T-cell (primary cell): Measurements from ENCODE around the gene KCNN1. TPM values are rescaled to one million over a fixed set of nuclear protein-coding genes. Genes with fewer than 3 reads are reported as not detected.

Source experiments
- ATAC-seq, 4 experiments: fragments of 200-7000 bp in 3 of 4; fragments of 150-1000 bp in 1 of 4; cut with Tn5 transposase; replicated peaks in 1 of 4; 1 replicate in 3 of 4; 2 replicates in 1 of 4; pipeline ENCODE4 v1.10.0; 2021; ENCODE audit warnings: moderate library complexity in 3 of 4, mild to moderate bottlenecking in 2 of 4, moderate number of reproducible peaks in 1 of 4
- CTCF ChIA-PET, 2 donors: fragments of 300-600 bp; sonication (Branson Sonifier 250); formaldehyde crosslinking; loops; one replicate each; lab custom pipeline; 2022; ENCODE audit warnings: antibody characterized with exemption in 2 of 2; lab: Charles Lee
- POLR2A ChIA-PET, 2 donors: fragments of 300-600 bp; sonication (Branson Sonifier 250); formaldehyde crosslinking; loops; one replicate each; lab custom pipeline; 2022; ENCODE audit warnings: antibody characterized with exemption in 2 of 2; lab: Charles Lee
- DNase-seq, 35 experiments: peaks; one replicate each; pipeline versions ENCODE4 v3.0.0 to v3.0.0-alpha.2; 2013 to 2023
- H3K27ac ChIP-seq: one replicate; pipeline ENCODE4 v1.5.1; 2013; ENCODE audit warnings: low read length
- H3K27me3 ChIP-seq, 2 experiments: replicated peaks in 1 of 2; 1 replicate in 1 of 2; 2 replicates in 1 of 2; pipeline versions ENCODE4 v1.6.1 to v1.7.0; 2013; ENCODE audit warnings: low read length in 1 of 2, mixed read lengths in 1 of 2; ENCODE audit not compliant: control insufficient read depth in 2 of 2, insufficient read depth in 2 of 2; ENCODE audit errors: extremely low read depth in 1 of 2
- H3K36me3 ChIP-seq, 2 donors: 1 replicate in 1 of 2; 2 replicates in 1 of 2; pipeline versions ENCODE4 v1.6.1 to v1.7.0; 2013; ENCODE audit warnings: low read length in 1 of 2; ENCODE audit not compliant: control insufficient read depth in 2 of 2, insufficient read depth in 1 of 2; ENCODE audit errors: extremely low read depth in 1 of 2
- H3K4me1 ChIP-seq, 2 experiments: 1 replicate in 1 of 2; 2 replicates in 1 of 2; pipeline versions ENCODE4 v1.6.1 to v1.7.0; 2013; ENCODE audit warnings: low read length in 2 of 2, mixed read lengths in 1 of 2; ENCODE audit not compliant: insufficient read depth in 2 of 2, control insufficient read depth in 1 of 2; ENCODE audit errors: extremely low read depth in 1 of 2
- H3K4me3 ChIP-seq, 2 donors: 1 replicate in 1 of 2; 2 replicates in 1 of 2; pipeline versions ENCODE4 v1.5.1 to v1.7.0; 2013; ENCODE audit warnings: mild to moderate bottlenecking in 2 of 2, low read length in 1 of 2, moderate library complexity in 1 of 2; ENCODE audit not compliant: control insufficient read depth in 1 of 2; ENCODE audit errors: extremely low read depth in 1 of 2
- H3K9me3 ChIP-seq: 2 replicates; pipeline ENCODE4 v1.7.0; 2013
- H3K27ac Mint-ChIP-seq, 2 donors: one replicate each; pipeline ENCODE4 v1.8.0; 2020 to 2021; ENCODE audit warnings: mild to moderate bottlenecking in 2 of 2, mixed read lengths in 2 of 2
- H3K27me3 Mint-ChIP-seq, 2 donors: one replicate each; pipeline ENCODE4 v1.8.0; 2021 to 2022; ENCODE audit warnings: mixed read lengths in 2 of 2
- H3K36me3 Mint-ChIP-seq: one replicate; pipeline ENCODE4 v1.8.0; 2021; ENCODE audit warnings: mixed read lengths
- H3K4me1 Mint-ChIP-seq, 3 donors: one replicate each; pipeline ENCODE4 v1.8.0; 2020 to 2022; ENCODE audit warnings: mixed read lengths in 3 of 3, mild to moderate bottlenecking in 1 of 3
- H3K4me3 Mint-ChIP-seq, 3 donors: one replicate each; pipeline ENCODE4 v1.8.0; 2020 to 2022; ENCODE audit warnings: mild to moderate bottlenecking in 3 of 3, mixed read lengths in 3 of 3, moderate library complexity in 3 of 3
- H3K9me3 Mint-ChIP-seq, 3 donors: one replicate each; pipeline ENCODE4 v1.8.0; 2020 to 2022; ENCODE audit warnings: mixed read lengths in 3 of 3
- WGBS: methylation state at CpG from one replicate; pipeline ENCODE4 v1.1.5; 2013; ENCODE audit warnings: missing lambda C conversion rate; ENCODE audit not compliant: insufficient coverage; 5-methylcytosine and 5-hydroxymethylcytosine counted together
- total RNA-seq, 35 experiments: library from RNA in 6 of 35; stranded (reverse) in 6 of 35; fragments of 120-200 nt in 1 of 35; gene quantifications; one replicate each; pipeline versions ENCODE4 v1.2.1 to v1.2.4 and lab custom pipeline; 2013 to 2026

The KCNN1 gene
- total RNA-seq, 5 donors from 2014 or later (not counting 1 experiment from before 2014, with no cell fraction given) = not detected

DNA sequence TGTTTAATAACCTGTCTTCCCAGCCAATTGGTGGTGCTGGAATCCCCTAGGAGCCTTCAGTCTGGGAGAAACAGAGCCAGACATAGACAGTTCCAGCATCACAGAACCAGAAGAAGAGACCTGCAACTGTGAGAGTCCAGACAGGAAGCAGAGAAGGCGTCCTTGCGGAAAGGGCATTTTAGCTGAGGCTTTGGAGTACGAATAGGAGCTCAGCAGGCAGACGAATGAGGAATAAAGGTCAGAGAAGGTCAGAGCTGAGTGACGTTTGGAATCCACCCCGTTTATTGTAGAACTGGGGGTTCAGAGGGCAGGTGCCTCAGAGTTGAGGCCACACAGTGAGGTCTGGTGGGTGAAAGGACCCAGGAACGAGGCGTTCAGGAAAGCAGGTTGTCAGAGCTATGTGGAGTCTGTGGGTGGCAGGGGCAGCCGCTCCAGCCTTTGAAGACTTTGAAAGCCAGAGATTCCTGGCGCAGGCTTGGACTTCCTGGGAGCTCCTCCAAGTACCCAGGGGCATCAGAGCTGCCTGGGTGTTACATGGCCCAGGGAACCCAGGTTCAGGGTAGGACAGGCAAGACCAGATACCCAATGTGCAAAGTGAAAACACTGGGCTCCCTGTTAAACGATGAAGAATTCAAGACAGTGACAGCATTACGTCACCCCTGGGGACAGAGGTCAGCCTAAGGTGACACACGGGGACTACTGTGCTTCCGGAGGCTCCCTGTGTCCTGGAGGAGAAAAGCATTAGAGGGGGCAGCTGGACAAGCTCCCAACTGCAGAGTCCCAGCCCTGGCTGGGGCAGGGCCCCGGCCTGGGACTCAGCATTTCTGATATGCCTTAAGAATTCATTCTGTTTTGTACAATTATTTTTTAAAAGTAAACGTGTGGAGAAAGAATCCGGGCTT lies 46.6 kb downstream of the KCNN1 start:
- H3K27ac ChIP-seq = peak overlapping the region; percentile 78
- H3K36me3 ChIP-seq = peaks cover 6 to 52% of the 10 kb centered on the region in 2 donors
- peaks cover 73 to 77% (median 76%) of the 10 kb centered on the region in 3 donors for H3K4me1 Mint-ChIP-seq
- peak overlapping the region; percentile 97 to 98 for H3K27ac Mint-ChIP-seq
- H3K9me3 Mint-ChIP-seq = no peaks in the 10 kb centered on the region
- peak in 1 of 35 experiments; percentile 48 for DNase-seq
- ATAC-seq = peak; percentile 3 to 20 (median 16)
- ChIA-PET POLR2A (interaction anchor here in 1 of 2 donors (1.1 to 1.7 kb wide), 2 partner anchors 11 to 75 kb away, joined by 4 to 5 read pairs; no protein-coding TSS in a partner anchor), CTCF (interaction anchor here in 1 of 2 donors (0.5 kb wide), 1 partner anchor 16 kb away, joined by 5 read pairs; no protein-coding TSS in a partner anchor)
- WGBS = 73% methylated on average over 14 of the region's 17 CpGs
- peak overlapping the region; percentile 74 to 80 (median 75) for H3K4me3 Mint-ChIP-seq
- no peaks in the 10 kb centered on the region for H3K27me3 Mint-ChIP-seq
- no peaks in the 10 kb centered on the region for H3K27me3 ChIP-seq
- H3K9me3 ChIP-seq = no peaks in the 10 kb centered on the region
- peak overlapping the region in 1 of 2 donors; percentile 48 for H3K4me3 ChIP-seq
- peaks cover 45% of the 10 kb centered on the region for H3K36me3 Mint-ChIP-seq
- H3K4me1 ChIP-seq = peaks cover 53 to 78% of the 10 kb centered on the region in 2 experiments

DNA sequence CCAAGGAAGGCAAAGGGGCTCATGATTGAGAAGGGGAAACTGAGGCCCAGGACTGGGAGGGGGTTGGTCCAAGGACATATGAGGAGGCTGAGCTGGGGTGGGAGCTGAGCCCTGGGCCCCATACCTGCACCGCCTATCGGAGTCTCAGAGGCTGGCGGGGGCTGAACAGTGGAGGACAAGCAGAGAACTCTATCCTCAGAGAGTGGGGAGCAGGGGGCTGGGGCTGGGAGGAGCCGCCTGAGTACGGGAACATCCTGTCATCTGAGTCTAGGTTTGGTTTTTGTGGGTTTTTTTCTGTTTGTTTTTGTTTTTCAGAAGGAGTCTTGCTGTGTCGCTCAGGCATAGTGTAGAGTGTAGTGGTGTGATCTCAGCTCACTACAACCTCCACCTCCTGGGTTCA lies 47.3 kb downstream of the KCNN1 start:
- peak overlapping the region in 1 of 2 donors; percentile 48 for H3K4me3 ChIP-seq
- ChIA-PET POLR2A (interaction anchor here in 1 of 2 donors (1.1 kb wide), 1 partner anchor 75 kb away, joined by 4 read pairs; no protein-coding TSS in a partner anchor), CTCF (no interaction called here)
- peaks cover 4 to 48% of the 10 kb centered on the region in 2 donors for H3K36me3 ChIP-seq
- peak overlapping the region; percentile 78 for H3K27ac ChIP-seq
- H3K4me1 ChIP-seq = peaks cover 46 to 71% of the 10 kb centered on the region in 2 experiments
- Mint-ChIP-seq H3K27me3 (no peaks in the 10 kb centered on the region), H3K4me1 (peaks cover 69 to 74% (median 74%) of the 10 kb centered on the region in 3 donors), H3K9me3 (no peaks in the 10 kb centered on the region), H3K27ac (peak overlapping the region; percentile 97 to 98), H3K36me3 (peaks cover 40% of the 10 kb centered on the region), H3K4me3 (peak overlapping the region; percentile 74 to 80 (median 75))
- no peaks in the 10 kb centered on the region for H3K27me3 ChIP-seq
- no peaks in the 10 kb centered on the region for H3K9me3 ChIP-seq
- peak in 33 of 35 experiments; percentile 40 to 84 (median 70) for DNase-seq
- peak; percentile 61 to 81 (median 77) for ATAC-seq
- 22% methylated on average over 5 of the region's 6 CpGs for WGBS

DNA sequence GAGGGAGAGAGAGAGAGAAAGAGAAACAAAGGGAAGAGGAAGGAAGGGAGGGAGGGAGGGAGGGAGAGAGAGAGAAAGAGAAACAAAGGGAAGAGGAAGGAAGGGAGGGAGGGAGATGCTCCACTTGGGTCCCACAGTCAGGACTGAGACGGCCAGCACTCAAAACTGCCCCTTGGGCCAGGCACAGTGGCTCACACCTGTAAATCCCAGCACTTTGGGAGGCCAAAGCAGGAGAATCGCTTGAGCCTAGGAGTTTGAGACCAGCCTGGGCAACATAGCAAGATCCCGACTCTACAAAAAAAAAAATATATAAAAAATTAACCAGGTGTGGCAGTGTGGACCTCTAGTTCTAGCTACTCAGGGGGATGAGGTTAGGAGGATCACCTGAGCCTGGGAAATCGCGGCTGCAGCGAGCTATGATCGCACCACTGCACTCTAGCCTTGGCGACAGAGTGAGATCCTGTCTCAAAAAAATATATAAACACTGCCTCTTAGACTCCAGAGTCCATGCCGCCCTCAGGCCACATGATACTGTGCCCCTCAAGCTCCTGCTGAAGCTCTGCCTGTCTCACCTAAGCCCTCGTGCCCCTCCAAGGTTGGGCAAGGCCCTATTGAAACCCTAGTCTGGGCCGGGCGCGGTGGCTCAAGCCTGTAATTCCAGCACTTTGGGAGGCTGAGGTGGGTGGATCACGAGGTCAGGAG lies 49.5 kb downstream of the KCNN1 start:
- no peaks in the 10 kb centered on the region for H3K27me3 Mint-ChIP-seq
- peak overlapping the region; percentile 86 to 95 for H3K27ac Mint-ChIP-seq

DNA sequence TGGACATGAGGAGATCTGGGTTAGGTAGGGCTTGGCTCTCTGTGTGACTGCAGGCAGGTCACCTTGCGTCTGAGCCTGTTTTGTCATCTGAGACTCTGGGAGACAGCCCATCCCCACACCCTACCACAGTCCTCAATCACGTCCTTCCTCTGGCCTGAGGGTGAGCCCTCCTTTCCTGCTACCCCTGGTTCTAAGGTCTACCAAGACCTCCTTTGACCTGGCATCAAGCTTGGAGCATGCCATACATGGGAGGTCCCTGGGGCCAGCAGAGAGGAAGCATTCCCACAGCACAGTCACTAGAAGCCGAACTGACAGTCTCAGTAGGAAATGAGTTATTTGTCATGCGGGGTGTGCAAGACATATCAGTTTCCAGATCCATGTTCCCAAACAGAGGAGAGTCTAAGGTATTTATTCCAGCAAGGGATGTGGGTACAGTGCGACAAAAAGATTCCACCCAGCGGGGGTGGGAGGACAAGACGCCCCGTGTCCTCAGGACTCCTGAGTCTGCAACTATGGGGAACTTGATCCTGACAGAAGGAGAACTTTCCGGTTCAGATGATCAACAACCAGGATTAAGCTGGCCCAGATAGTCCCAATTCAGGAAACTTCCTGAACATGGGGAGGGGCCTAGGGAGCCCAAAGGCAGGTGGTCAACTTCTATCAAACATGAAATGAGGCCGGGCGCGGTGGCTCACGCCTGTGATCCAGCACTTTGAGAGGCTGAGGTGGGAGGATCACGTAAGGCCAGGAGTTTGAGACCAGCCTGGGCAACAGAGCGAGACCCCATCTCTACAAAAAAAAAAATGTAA lies 50.6 kb downstream of the KCNN1 start:
- WGBS = 77% methylated on average over 7 of the region's 15 CpGs
- H3K9me3 ChIP-seq = no peaks in the 10 kb centered on the region
- ChIA-PET POLR2A (no interaction called here), CTCF (no interaction called here)
- no peak for DNase-seq
- Mint-ChIP-seq H3K4me3 (peak overlapping the region in 1 of 3 donors; percentile 47), H3K27me3 (no peaks in the 10 kb centered on the region), H3K27ac (peak overlapping the region; percentile 86 to 95), H3K9me3 (no peaks in the 10 kb centered on the region), H3K4me1 (peaks cover 80 to 86% (median 81%) of the 10 kb centered on the region in 3 donors), H3K36me3 (peaks cover 29% of the 10 kb centered on the region)
- no peak overlapping the region for H3K27ac ChIP-seq
- H3K4me3 ChIP-seq = no peak overlapping the region
- H3K27me3 ChIP-seq = no peaks in the 10 kb centered on the region
- no peak for ATAC-seq
- peaks cover 0 to 19% of the 10 kb centered on the region in 2 donors for H3K36me3 ChIP-seq
- peaks cover 45 to 80% of the 10 kb centered on the region in 2 experiments for H3K4me1 ChIP-seq

More for the DNA sequence above, 49.5 kb downstream of the KCNN1 start:
- H3K4me3 ChIP-seq = no peak overlapping the region
- peaks cover 37 to 69% of the 10 kb centered on the region in 2 experiments for H3K4me1 ChIP-seq
- no peaks in the 10 kb centered on the region for H3K9me3 Mint-ChIP-seq
- ATAC-seq (no peak), DNase-seq (peak in 1 of 35 experiments; percentile 37)
- H3K9me3 ChIP-seq = no peaks in the 10 kb centered on the region
- peaks cover 0 to 27% of the 10 kb centered on the region in 2 donors for H3K36me3 ChIP-seq
- H3K4me3 Mint-ChIP-seq = peak overlapping the region in 1 of 3 donors; percentile 80
- H3K4me1 Mint-ChIP-seq = peaks cover 74 to 75% (median 74%) of the 10 kb centered on the region in 3 donors
- no peak overlapping the region for H3K27ac ChIP-seq
- ChIA-PET CTCF (no interaction called here), POLR2A (no interaction called here)
- peaks cover 32% of the 10 kb centered on the region for H3K36me3 Mint-ChIP-seq
- 83% methylated on average over 8 of the region's 14 CpGs for WGBS
- H3K27me3 ChIP-seq = no peaks in the 10 kb centered on the region

DNA sequence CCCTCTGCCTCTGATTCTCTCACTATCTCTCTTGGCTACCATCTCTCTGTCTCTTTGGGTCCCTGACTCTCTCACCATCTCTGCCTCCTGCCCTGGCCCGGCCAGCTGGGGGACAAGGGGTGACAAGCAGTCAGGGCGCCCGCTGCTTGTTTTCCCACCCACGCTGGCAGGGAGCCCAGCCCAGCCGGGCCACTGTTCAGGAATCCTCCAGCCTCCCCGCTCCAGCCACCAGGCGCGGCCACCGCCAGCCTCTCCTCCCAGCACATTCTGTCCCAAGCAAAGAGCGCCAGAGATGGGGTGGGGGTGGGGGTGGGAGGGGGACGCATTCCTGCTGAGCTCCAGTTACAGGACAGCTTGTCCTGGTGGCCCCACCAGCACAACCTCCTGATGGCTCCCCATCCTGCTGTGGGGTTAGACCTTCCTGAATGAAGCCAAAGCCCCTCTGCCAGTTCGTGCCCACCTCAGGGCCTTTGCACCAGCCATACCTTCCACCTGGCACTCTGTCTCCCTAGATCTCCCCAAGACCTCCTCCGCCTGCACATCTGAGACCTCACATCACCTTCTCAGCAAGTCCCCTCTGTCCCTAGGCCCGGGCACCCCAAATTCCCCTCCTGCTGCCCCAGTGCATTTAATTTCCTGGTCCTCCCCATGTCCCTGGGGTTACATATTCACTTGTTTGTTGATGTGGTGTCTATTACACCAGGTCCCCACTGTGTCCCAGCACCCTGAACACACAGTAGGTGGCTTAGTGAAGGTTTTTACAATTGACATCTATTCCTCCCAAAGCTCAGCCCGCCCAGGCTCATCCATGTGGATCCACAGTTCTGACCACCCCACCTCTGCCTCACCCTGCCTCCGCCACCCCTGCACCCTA lies 53.5 kb downstream of the KCNN1 start:
- Histone ChIP-seq H3K4me1 (peaks cover 40 to 80% of the 10 kb centered on the region in 2 experiments), H3K4me3 (no peak overlapping the region), H3K9me3 (no peaks in the 10 kb centered on the region), H3K27me3 (no peaks in the 10 kb centered on the region), H3K36me3 (peaks cover 0 to 2% of the 10 kb centered on the region in 2 donors), H3K27ac (peak overlapping the region; percentile 83)
- ChIA-PET CTCF (no interaction called here), POLR2A (interaction anchor here (0.6 to 0.7 kb wide), 3 partner anchors 10 to 33 kb away, joined by 3 to 7 read pairs (median 6); no protein-coding TSS in a partner anchor)
- ATAC-seq (no peak), DNase-seq (peak in 1 of 35 experiments; percentile 16)
- Mint-ChIP-seq H3K9me3 (no peaks in the 10 kb centered on the region), H3K36me3 (peaks cover 3% of the 10 kb centered on the region), H3K4me1 (peaks cover 74 to 81% (median 77%) of the 10 kb centered on the region in 3 donors), H3K27ac (peak overlapping the region; percentile 91 to 98), H3K4me3 (peak overlapping the region in 1 of 3 donors; percentile 64), H3K27me3 (no peaks in the 10 kb centered on the region)
- 93% methylated on average over 5 of the region's 16 CpGs for WGBS
